OCI-LY3 (cell line): ENCODE data around the gene TP53.

Experiments
- EZH2phosphoT487 ChIP-seq: fragments of 200-600 bp; shearing (Covaris generic); IDR thresholded peaks from 2 replicates; pipeline ENCODE4 v1.6.1; 2018; ENCODE audit warnings: antibody characterized with exemption, mixed run types, low read depth
- TF ChIP-seq, protein P1 (sequence below): fragments of 200-600, 300-600 bp; sonication (generic); IDR thresholded peaks from 2 replicates; pipeline ENCODE4 v1.5.1; 2014; ENCODE audit warnings: antibody characterized with exemption, low read length, low read depth

DNA sequence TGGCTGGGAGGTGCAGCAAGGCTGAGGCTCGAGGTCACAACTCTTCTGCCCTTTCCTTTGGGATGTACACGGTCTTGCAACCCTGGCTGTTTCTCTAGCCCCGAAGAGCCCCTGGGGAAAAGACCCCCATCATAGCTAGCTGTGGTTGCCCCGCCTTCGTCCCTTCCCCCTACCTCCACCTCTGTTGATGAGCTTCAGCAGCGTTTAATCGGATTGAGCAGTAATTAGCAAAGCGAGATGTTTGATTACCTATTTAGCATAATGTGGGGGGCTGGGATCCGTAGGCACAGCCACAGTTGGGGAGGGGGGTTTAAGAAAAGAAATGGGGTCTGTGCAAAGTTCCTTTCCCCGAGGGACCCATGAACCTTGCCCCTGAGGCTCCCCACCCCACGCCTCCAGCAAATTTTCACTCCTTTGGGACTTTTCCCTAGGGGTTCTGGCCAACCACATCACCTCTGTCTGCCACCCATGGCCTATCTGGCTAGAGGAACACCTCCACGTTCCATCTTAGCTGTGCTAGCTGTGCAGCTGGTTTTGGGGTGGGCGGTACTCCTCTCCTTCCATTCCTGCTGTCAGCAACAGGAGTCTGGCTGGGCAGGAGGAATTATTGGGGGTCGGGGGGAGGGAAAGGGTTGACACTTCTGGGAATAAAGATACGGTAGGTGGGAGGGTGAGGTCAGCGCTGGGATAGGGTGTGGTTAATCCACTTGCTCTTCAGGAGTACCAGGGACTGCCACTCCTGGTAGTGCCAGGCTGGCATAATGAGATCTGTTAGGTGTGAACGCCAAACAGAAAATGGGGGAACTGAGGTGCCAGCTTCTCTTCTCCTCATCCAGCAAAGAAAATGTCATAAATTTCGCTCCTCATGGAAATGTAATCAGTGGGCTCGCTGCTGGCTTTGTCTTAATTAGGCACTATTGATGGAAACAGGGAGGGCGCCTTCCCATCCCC is 28.9 kb upstream of the TP53 start:
- TF ChIP-seq EZH2phosphoT487 = no peak
- TF ChIP-seq, protein P1, sequence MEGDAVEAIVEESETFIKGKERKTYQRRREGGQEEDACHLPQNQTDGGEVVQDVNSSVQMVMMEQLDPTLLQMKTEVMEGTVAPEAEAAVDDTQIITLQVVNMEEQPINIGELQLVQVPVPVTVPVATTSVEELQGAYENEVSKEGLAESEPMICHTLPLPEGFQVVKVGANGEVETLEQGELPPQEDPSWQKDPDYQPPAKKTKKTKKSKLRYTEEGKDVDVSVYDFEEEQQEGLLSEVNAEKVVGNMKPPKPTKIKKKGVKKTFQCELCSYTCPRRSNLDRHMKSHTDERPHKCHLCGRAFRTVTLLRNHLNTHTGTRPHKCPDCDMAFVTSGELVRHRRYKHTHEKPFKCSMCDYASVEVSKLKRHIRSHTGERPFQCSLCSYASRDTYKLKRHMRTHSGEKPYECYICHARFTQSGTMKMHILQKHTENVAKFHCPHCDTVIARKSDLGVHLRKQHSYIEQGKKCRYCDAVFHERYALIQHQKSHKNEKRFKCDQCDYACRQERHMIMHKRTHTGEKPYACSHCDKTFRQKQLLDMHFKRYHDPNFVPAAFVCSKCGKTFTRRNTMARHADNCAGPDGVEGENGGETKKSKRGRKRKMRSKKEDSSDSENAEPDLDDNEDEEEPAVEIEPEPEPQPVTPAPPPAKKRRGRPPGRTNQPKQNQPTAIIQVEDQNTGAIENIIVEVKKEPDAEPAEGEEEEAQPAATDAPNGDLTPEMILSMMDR = no peak
